ENCODE measurements around the gene TOB1.

Gene TOB1

DNA sequence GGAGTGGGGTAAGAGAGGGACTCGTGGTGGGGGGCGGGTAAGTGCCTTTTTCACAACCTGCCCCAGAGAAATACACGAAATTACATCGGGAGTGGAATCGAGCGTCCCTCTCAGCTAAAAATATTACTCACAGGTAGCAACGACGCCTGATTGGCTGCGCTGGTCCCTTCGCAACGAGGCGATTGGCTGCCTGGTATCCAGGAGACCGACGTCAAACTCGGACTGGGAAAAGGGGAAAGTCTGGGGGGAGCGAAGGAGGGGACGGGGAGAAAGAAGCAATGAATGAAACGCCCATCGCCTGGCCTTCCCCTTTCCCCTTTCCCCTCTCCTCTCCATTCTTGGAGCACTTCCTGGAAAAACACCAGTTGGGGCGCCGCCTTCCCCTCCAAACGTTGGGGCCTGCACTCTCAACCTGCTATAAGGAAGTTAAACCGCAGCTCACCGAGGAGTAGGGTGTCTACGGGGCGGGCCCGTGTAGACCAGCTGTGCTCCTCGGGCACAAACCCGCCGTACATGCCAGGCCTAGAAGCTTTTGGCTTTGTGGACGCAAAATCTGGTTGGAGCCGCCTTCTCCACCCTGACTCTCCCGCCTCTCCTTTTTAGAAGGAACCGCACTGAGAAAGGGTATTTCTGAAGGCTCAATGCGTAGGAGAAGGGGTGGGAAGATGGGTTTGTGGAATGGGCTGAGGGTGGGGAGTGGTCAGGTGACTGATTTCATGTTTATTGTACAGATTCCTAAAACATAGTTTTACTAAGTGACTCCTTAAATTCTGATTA, 1.4 kb upstream of the TOB1 start:
- peak overlapping the region; percentile 98 for H3K4me3 ChIP-seq
- TF ChIP-seq POLR2AphosphoS5 (IDR thresholded peaks at IDR 0.05; ENCODE audit: borderline replicate concordance, low read depth, low read length) (peak; percentile 45; the same call in 1 of the 2 replicates), EZH2 (IDR thresholded peaks at IDR 0.05) (no peak), FOXP2 (optimal IDR thresholded peaks at IDR 0.05; ENCODE audit: control extremely low read depth, extremely low read length, insufficient read depth) (no peak)
- peak overlapping the region; percentile 88 for H3K27ac ChIP-seq
- peak overlapping the region; percentile 76 for H3K9ac ChIP-seq (ENCODE audit: insufficient read length)
- no peaks in the 10 kb centered on the region for H3K9me3 ChIP-seq (ENCODE audit: low read depth, low read length)
- peaks cover 6% of the 10 kb centered on the region for H3K36me3 ChIP-seq (ENCODE audit: insufficient read depth, low read length)
- DNase-seq (ENCODE audit: low read depth, low spot score) = peak; percentile 81

DNA sequence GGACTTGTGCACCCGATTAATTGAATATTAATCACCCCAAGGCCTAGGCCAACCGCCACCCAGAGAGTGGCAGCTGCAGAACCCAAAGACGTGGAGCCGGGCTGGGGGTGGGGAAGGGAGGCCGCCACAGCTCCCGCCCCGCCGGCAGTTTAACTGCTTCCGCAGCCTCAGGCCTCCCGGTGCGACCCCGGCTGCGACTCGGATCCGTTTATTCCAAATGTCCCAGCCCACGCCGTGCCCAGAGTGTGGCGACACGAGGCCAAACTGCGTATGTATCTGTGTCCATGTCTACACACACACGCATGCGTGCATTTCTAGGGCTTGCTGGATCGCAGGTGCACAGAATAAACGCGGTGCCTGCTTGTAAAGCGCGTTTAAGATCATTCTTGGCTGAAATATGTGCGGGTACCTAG, 802 bp upstream of the TOB1 start:
- Histone ChIP-seq H3K4me3 (peak overlapping the region; percentile 98), H3K36me3 (ENCODE audit: insufficient read depth, low read length) (peaks cover 6% of the 10 kb centered on the region), H3K9ac (ENCODE audit: insufficient read length) (peak overlapping the region; percentile 76), H3K27ac (peak overlapping the region; percentile 88), H3K9me3 (ENCODE audit: low read depth, low read length) (no peaks in the 10 kb centered on the region)
- TF ChIP-seq POLR2AphosphoS5 (IDR thresholded peaks at IDR 0.05; ENCODE audit: borderline replicate concordance, low read depth, low read length) (no peak), FOXP2 (optimal IDR thresholded peaks at IDR 0.05; ENCODE audit: control extremely low read depth, extremely low read length, insufficient read depth) (no peak), EZH2 (IDR thresholded peaks at IDR 0.05) (no peak)
- DNase-seq (ENCODE audit: low read depth, low spot score) = no peak

DNA sequence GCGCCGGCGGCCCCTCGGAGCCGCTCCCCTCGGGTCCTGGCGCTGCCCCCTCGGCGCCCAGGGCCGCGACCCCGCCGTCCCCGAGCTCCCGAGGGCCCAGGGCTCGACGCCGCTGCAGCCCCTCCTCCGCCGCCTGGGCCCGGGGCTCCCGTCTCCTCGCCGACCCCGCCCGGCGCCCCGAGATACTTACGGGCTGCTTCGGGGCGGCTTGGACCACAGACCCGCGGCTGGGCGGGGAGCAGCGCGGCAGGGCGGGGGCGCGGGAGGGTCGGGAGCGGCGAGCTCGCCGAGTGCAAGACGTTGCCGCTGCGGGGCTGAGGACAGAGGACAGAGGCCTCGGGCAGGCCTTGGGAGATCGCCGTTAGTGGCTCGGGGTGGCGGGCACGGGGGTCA, 290 bp downstream of the TOB1 start:
- DNase-seq (ENCODE audit: low read depth, low spot score) = no peak
- Histone ChIP-seq H3K4me3 (peak overlapping the region; percentile 98), H3K27ac (no peak overlapping the region), H3K9me3 (ENCODE audit: low read depth, low read length) (no peaks in the 10 kb centered on the region), H3K36me3 (ENCODE audit: insufficient read depth, low read length) (peaks cover 6% of the 10 kb centered on the region), H3K9ac (ENCODE audit: insufficient read length) (peak overlapping the region; percentile 82)
- TF ChIP-seq POLR2AphosphoS5 (IDR thresholded peaks at IDR 0.05; ENCODE audit: borderline replicate concordance, low read depth, low read length) (no peak), EZH2 (IDR thresholded peaks at IDR 0.05) (no peak), FOXP2 (optimal IDR thresholded peaks at IDR 0.05; ENCODE audit: control extremely low read depth, extremely low read length, insufficient read depth) (no peak)

DNA sequence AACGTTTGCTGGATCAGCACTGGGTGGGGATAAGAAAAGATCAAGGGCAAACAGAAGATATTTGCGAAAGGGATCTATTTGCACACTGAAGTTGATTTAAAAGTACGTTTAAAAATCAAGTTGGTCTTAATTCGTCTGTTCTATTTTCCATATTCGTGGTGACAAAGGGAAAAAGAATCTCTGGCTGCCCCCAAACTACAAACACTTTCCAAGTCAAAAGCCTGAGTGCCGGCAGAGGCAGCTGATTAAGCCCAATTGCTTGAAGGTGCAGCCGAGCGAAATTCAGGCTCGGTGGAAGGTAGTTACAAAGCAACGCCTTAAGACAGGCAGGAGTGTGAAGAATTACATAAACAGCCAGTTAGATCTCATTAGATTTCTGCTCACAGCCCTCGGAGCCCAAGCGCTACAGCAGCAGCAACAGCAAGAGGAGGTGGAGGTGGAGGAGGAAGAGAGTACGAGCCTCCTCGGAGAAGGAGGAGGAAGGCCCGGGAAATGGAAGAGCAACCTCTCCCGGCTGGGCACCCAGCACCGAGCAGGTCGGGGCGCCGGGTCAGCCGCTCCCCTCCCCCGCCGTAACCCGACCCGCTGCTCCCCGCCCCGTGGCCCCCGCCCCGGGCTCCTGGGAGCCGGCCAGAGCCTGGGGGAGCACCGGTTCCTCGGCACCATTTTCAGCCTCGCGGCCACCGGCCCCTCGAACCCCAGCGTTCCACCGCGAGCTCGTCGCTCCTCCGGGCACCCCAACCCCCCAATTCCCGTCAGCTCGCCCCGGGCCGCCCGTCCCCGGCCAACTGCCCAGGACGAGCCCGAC, 890 bp downstream of the TOB1 start:
- DNase-seq (ENCODE audit: low read depth, low spot score) = no peak

DNA sequence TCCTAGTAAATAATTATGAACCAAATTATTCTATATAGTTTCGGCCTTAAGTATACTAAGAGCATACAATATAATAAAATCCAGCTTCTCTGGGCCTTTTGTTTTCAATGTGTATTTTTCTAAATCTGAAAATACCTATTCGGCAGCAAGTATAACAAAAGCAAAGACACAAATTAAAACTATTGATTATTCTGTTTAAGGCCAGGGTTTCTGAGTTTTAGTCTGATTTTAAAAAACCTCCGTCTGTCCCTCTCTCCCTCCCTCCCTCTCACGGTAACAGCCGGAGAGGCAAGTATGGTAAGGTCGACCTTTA, 1.5 kb downstream of the TOB1 start:
- Histone ChIP-seq H3K9ac (ENCODE audit: insufficient read length) (peak overlapping the region; percentile 82), H3K9me3 (ENCODE audit: low read depth, low read length) (no peaks in the 10 kb centered on the region), H3K36me3 (ENCODE audit: insufficient read depth, low read length) (peaks cover 6% of the 10 kb centered on the region), H3K27ac (no peak overlapping the region; the same call in 1 of the 2 replicates), H3K4me3 (peak overlapping the region; percentile 98)
- DNase-seq (ENCODE audit: low read depth, low spot score) = no peak
- TF ChIP-seq FOXP2 (optimal IDR thresholded peaks at IDR 0.05; ENCODE audit: control extremely low read depth, extremely low read length, insufficient read depth) (no peak), POLR2AphosphoS5 (IDR thresholded peaks at IDR 0.05; ENCODE audit: borderline replicate concordance, low read depth, low read length) (no peak), EZH2 (IDR thresholded peaks at IDR 0.05) (no peak)

More for the DNA sequence above, 890 bp downstream of the TOB1 start:
- Histone ChIP-seq H3K9ac (ENCODE audit: insufficient read length) (peak overlapping the region; percentile 82), H3K36me3 (ENCODE audit: insufficient read depth, low read length) (peaks cover 6% of the 10 kb centered on the region), H3K9me3 (ENCODE audit: low read depth, low read length) (no peaks in the 10 kb centered on the region), H3K27ac (no peak overlapping the region; the same call in 1 of the 2 replicates), H3K4me3 (peak overlapping the region; percentile 98)
- TF ChIP-seq EZH2 (IDR thresholded peaks at IDR 0.05) (no peak), FOXP2 (optimal IDR thresholded peaks at IDR 0.05; ENCODE audit: control extremely low read depth, extremely low read length, insufficient read depth) (no peak), POLR2AphosphoS5 (IDR thresholded peaks at IDR 0.05; ENCODE audit: borderline replicate concordance, low read depth, low read length) (no peak)

DNA sequence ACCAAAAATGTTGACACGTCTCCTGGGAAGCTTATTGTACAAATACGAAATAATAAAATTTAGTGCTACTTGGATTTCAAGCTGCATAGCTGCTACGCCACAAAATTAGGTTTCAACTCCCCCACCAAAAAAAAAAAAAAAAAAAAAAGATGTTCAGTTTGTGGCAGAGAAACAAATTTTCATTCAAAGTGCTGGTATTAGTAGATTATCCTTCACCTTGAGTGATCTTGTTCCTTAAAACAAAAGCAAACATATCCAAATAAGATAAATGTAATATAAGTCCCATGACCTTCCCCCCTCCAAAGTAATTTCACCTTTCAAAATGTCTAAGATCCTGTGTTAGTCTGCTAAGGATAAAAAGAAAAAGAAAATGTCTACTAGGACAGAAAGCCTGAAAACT, 2.2 kb downstream of the TOB1 start:
- DNase-seq (ENCODE audit: low read depth, low spot score) = no peak
- Histone ChIP-seq H3K9me3 (ENCODE audit: low read depth, low read length) (no peaks in the 10 kb centered on the region), H3K4me3 (no peak overlapping the region), H3K9ac (ENCODE audit: insufficient read length) (no peak overlapping the region), H3K27ac (no peak overlapping the region), H3K36me3 (ENCODE audit: insufficient read depth, low read length) (peaks cover 6% of the 10 kb centered on the region)
- TF ChIP-seq POLR2AphosphoS5 (IDR thresholded peaks at IDR 0.05; ENCODE audit: borderline replicate concordance, low read depth, low read length) = no peak
- TF ChIP-seq EZH2 (IDR thresholded peaks at IDR 0.05) = no peak
- no peak for TF ChIP-seq FOXP2 (optimal IDR thresholded peaks at IDR 0.05; ENCODE audit: control extremely low read depth, extremely low read length, insufficient read depth)

DNA sequence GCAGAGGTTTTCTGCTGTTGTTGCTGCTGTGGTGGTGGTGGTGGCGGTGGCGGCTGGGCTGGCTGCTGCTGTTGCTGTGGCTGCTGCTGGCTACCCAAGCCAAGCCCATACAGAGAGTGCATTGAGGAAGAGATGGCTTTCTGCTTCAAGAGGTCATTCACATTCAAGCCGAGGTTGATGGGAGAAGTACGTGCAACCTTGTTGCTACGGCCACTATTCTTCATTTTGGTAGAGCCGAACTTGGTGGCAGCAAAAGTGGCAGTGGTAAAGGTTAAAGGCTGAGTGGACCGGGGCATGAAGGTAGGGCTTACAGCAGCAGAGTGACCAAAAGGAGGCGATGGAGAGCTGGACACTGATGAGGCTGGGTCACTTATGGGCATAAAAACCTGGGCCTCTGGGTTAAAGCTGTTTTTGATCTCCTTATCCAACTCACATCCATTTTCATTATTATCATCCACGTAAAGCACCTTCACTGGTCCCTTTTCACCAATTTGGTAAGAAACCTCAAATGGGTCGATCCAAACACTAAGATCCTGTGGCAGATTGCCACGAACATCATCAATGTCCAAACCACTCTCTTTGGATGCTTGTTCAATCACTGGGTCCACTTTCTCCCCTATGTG, 2.8 kb downstream of the TOB1 start:
- Histone ChIP-seq H3K4me3 (no peak overlapping the region), H3K36me3 (ENCODE audit: insufficient read depth, low read length) (peaks cover 6% of the 10 kb centered on the region), H3K9ac (ENCODE audit: insufficient read length) (no peak overlapping the region), H3K9me3 (ENCODE audit: low read depth, low read length) (no peaks in the 10 kb centered on the region), H3K27ac (no peak overlapping the region)
- TF ChIP-seq EZH2 (IDR thresholded peaks at IDR 0.05) (no peak), POLR2AphosphoS5 (IDR thresholded peaks at IDR 0.05; ENCODE audit: borderline replicate concordance, low read depth, low read length) (no peak), FOXP2 (optimal IDR thresholded peaks at IDR 0.05; ENCODE audit: control extremely low read depth, extremely low read length, insufficient read depth) (no peak)
- DNase-seq (ENCODE audit: low read depth, low spot score) = no peak

All from SK-N-MC (cell line).